Measurements from ENCODE around the gene ZNF143.
A peak's percentile ranks its signal among the peaks of the same experiment; 100 is the strongest.

ZNF143 gene

GRCh38 chr11:9524001-9524400, 63.2 kb downstream of the ZNF143 start:
- Histone ChIP-seq H3K9ac (ENCODE audit: low read depth in 1 of 2, low read length in 2 of 2) (no peak overlapping the region), H3K36me3 (ENCODE audit: control insufficient read depth in 2 of 2, insufficient read depth in 2 of 2, low read length in 2 of 2) (peaks cover 2 to 4% of the 10 kb centered on the region in 2 donors), H3K4me1 (ENCODE audit: control insufficient read depth in 2 of 2, insufficient read depth in 2 of 2, low read length in 2 of 2) (peaks cover 2 to 14% of the 10 kb centered on the region in 2 donors), H3K27me3 (ENCODE audit: control insufficient read depth in 2 of 2, insufficient read depth in 2 of 2, low read length in 2 of 2) (no peaks in the 10 kb centered on the region), H3K9me3 (ENCODE audit: control insufficient read depth in 2 of 2, low read length in 2 of 2) (no peaks in the 10 kb centered on the region), H3K4me3 (ENCODE audit: low read length in 2 of 2) (no peak overlapping the region), H3K27ac (ENCODE audit: low read depth in 2 of 2, low read length in 2 of 2) (no peak overlapping the region)

GRCh38 chr11:9525116-9525515, 64.3 kb downstream of the ZNF143 start:
- H3K4me1 ChIP-seq (ENCODE audit: control insufficient read depth in 2 of 2, insufficient read depth in 2 of 2, low read length in 2 of 2), result peaks cover 10 to 21% of the 10 kb centered on the region in 2 donors
- H3K9ac ChIP-seq (ENCODE audit: low read depth in 1 of 2, low read length in 2 of 2), result no peak overlapping the region
- H3K9me3 ChIP-seq (ENCODE audit: control insufficient read depth in 2 of 2, low read length in 2 of 2), result no peaks in the 10 kb centered on the region
- H3K4me3 ChIP-seq (ENCODE audit: low read length in 2 of 2), result no peak overlapping the region
- peaks cover 2 to 4% of the 10 kb centered on the region in 2 donors for H3K36me3 ChIP-seq (ENCODE audit: control insufficient read depth in 2 of 2, insufficient read depth in 2 of 2, low read length in 2 of 2)
- H3K27ac ChIP-seq (ENCODE audit: low read depth in 2 of 2, low read length in 2 of 2), result no peak overlapping the region
- H3K27me3 ChIP-seq (ENCODE audit: control insufficient read depth in 2 of 2, insufficient read depth in 2 of 2, low read length in 2 of 2), result no peaks in the 10 kb centered on the region

GRCh38 chr11:9527481-9528135, 66.8 kb downstream of the ZNF143 start:
- H3K9ac ChIP-seq (ENCODE audit: low read depth in 1 of 2, low read length in 2 of 2), result peak overlapping the region in 1 of 2 donors; percentile 20
- no peaks in the 10 kb centered on the region for H3K27me3 ChIP-seq (ENCODE audit: control insufficient read depth in 2 of 2, insufficient read depth in 2 of 2, low read length in 2 of 2)
- peak overlapping the region; percentile 69 to 70 for H3K27ac ChIP-seq (ENCODE audit: low read depth in 2 of 2, low read length in 2 of 2)
- H3K36me3 ChIP-seq (ENCODE audit: control insufficient read depth in 2 of 2, insufficient read depth in 2 of 2, low read length in 2 of 2), result no peaks in the 10 kb centered on the region
- H3K9me3 ChIP-seq (ENCODE audit: control insufficient read depth in 2 of 2, low read length in 2 of 2), result no peaks in the 10 kb centered on the region
- peak overlapping the region in 1 of 2 donors; percentile 14 for H3K4me3 ChIP-seq (ENCODE audit: low read length in 2 of 2)
- peaks cover 10 to 30% of the 10 kb centered on the region in 2 donors for H3K4me1 ChIP-seq (ENCODE audit: control insufficient read depth in 2 of 2, insufficient read depth in 2 of 2, low read length in 2 of 2)

- Histone ChIP-seq H3K9ac (ENCODE audit: low read depth in 1 of 2, low read length in 2 of 2) (no peak overlapping the region), H3K36me3 (ENCODE audit: control insufficient read depth in 2 of 2, insufficient read depth in 2 of 2, low read length in 2 of 2) (no peaks in the 10 kb centered on the region), H3K27me3 (ENCODE audit: control insufficient read depth in 2 of 2, insufficient read depth in 2 of 2, low read length in 2 of 2) (no peaks in the 10 kb centered on the region), H3K4me1 (ENCODE audit: control insufficient read depth in 2 of 2, insufficient read depth in 2 of 2, low read length in 2 of 2) (peaks cover 10 to 30% of the 10 kb centered on the region in 2 donors), H3K27ac (ENCODE audit: low read depth in 2 of 2, low read length in 2 of 2) (peak overlapping the region; percentile 69 to 70), H3K4me3 (ENCODE audit: low read length in 2 of 2) (no peak overlapping the region), H3K9me3 (ENCODE audit: control insufficient read depth in 2 of 2, low read length in 2 of 2) (no peaks in the 10 kb centered on the region)
These were observed 67.3 kb downstream of the ZNF143 start for GRCh38 chr11:9528136-9528501.

GRCh38 chr11:9528573-9529333, 67.9 kb downstream of the ZNF143 start:
- Histone ChIP-seq H3K4me3 (ENCODE audit: low read length in 2 of 2) (no peak overlapping the region), H3K9ac (ENCODE audit: low read depth in 1 of 2, low read length in 2 of 2) (peak overlapping the region in 1 of 2 donors; percentile 28), H3K27ac (ENCODE audit: low read depth in 2 of 2, low read length in 2 of 2) (peak overlapping the region in 1 of 2 donors; percentile 58), H3K4me1 (ENCODE audit: control insufficient read depth in 2 of 2, insufficient read depth in 2 of 2, low read length in 2 of 2) (peaks cover 10 to 30% of the 10 kb centered on the region in 2 donors), H3K27me3 (ENCODE audit: control insufficient read depth in 2 of 2, insufficient read depth in 2 of 2, low read length in 2 of 2) (no peaks in the 10 kb centered on the region), H3K9me3 (ENCODE audit: control insufficient read depth in 2 of 2, low read length in 2 of 2) (no peaks in the 10 kb centered on the region), H3K36me3 (ENCODE audit: control insufficient read depth in 2 of 2, insufficient read depth in 2 of 2, low read length in 2 of 2) (no peaks in the 10 kb centered on the region)

- Histone ChIP-seq H3K9ac (ENCODE audit: low read depth in 1 of 2, low read length in 2 of 2) (peak overlapping the region; percentile 28 to 56), H3K27ac (ENCODE audit: low read depth in 2 of 2, low read length in 2 of 2) (peak overlapping the region; percentile 35 to 58), H3K4me1 (ENCODE audit: control insufficient read depth in 2 of 2, insufficient read depth in 2 of 2, low read length in 2 of 2) (peaks cover 10 to 30% of the 10 kb centered on the region in 2 donors), H3K9me3 (ENCODE audit: control insufficient read depth in 2 of 2, low read length in 2 of 2) (no peaks in the 10 kb centered on the region), H3K4me3 (ENCODE audit: low read length in 2 of 2) (no peak overlapping the region), H3K27me3 (ENCODE audit: control insufficient read depth in 2 of 2, insufficient read depth in 2 of 2, low read length in 2 of 2) (no peaks in the 10 kb centered on the region), H3K36me3 (ENCODE audit: control insufficient read depth in 2 of 2, insufficient read depth in 2 of 2, low read length in 2 of 2) (no peaks in the 10 kb centered on the region)
These were observed 68.5 kb downstream of the ZNF143 start for GRCh38 chr11:9529334-9529650.

GRCh38 chr11:9530020-9530621, 69.3 kb downstream of the ZNF143 start:
- Histone ChIP-seq H3K36me3 (ENCODE audit: control insufficient read depth in 2 of 2, insufficient read depth in 2 of 2, low read length in 2 of 2) (no peaks in the 10 kb centered on the region), H3K9me3 (ENCODE audit: control insufficient read depth in 2 of 2, low read length in 2 of 2) (no peaks in the 10 kb centered on the region), H3K4me3 (ENCODE audit: low read length in 2 of 2) (no peak overlapping the region), H3K27ac (ENCODE audit: low read depth in 2 of 2, low read length in 2 of 2) (peak overlapping the region in 1 of 2 donors; percentile 58), H3K27me3 (ENCODE audit: control insufficient read depth in 2 of 2, insufficient read depth in 2 of 2, low read length in 2 of 2) (no peaks in the 10 kb centered on the region), H3K9ac (ENCODE audit: low read depth in 1 of 2, low read length in 2 of 2) (no peak overlapping the region), H3K4me1 (ENCODE audit: control insufficient read depth in 2 of 2, insufficient read depth in 2 of 2, low read length in 2 of 2) (peaks cover 10 to 30% of the 10 kb centered on the region in 2 donors)

- Histone ChIP-seq H3K4me1 (ENCODE audit: control insufficient read depth in 2 of 2, insufficient read depth in 2 of 2, low read length in 2 of 2) (peaks cover 10 to 30% of the 10 kb centered on the region in 2 donors), H3K36me3 (ENCODE audit: control insufficient read depth in 2 of 2, insufficient read depth in 2 of 2, low read length in 2 of 2) (no peaks in the 10 kb centered on the region), H3K9ac (ENCODE audit: low read depth in 1 of 2, low read length in 2 of 2) (peak overlapping the region in 1 of 2 donors; percentile 9), H3K27me3 (ENCODE audit: control insufficient read depth in 2 of 2, insufficient read depth in 2 of 2, low read length in 2 of 2) (no peaks in the 10 kb centered on the region), H3K9me3 (ENCODE audit: control insufficient read depth in 2 of 2, low read length in 2 of 2) (no peaks in the 10 kb centered on the region), H3K27ac (ENCODE audit: low read depth in 2 of 2, low read length in 2 of 2) (peak overlapping the region; percentile 15 to 32), H3K4me3 (ENCODE audit: low read length in 2 of 2) (no peak overlapping the region)
These were observed 70.3 kb downstream of the ZNF143 start for GRCh38 chr11:9530901-9531625.

- Histone ChIP-seq H3K36me3 (ENCODE audit: control insufficient read depth in 2 of 2, insufficient read depth in 2 of 2, low read length in 2 of 2) (no peaks in the 10 kb centered on the region), H3K9me3 (ENCODE audit: control insufficient read depth in 2 of 2, low read length in 2 of 2) (no peaks in the 10 kb centered on the region), H3K4me1 (ENCODE audit: control insufficient read depth in 2 of 2, insufficient read depth in 2 of 2, low read length in 2 of 2) (peaks cover 10 to 20% of the 10 kb centered on the region in 2 donors), H3K4me3 (ENCODE audit: low read length in 2 of 2) (no peak overlapping the region), H3K9ac (ENCODE audit: low read depth in 1 of 2, low read length in 2 of 2) (no peak overlapping the region), H3K27ac (ENCODE audit: low read depth in 2 of 2, low read length in 2 of 2) (no peak overlapping the region), H3K27me3 (ENCODE audit: control insufficient read depth in 2 of 2, insufficient read depth in 2 of 2, low read length in 2 of 2) (no peaks in the 10 kb centered on the region)
These were observed 72.2 kb downstream of the ZNF143 start for GRCh38 chr11:9533058-9533457.
